Activated T-helper 2 cell treated with anti-CD3 and anti-CD28 coated beads, Interferon-gamma antibody, Interleukin-2, Interleukin-4, amounts not matched to agents 10 μg/mL and 5 μg/mL and 100 μg/mL, durations not matched to agents 14 hours and 24 hours and 36 hours (primary cell): ENCODE measurements around the gene FCHSD1. TPM values are rescaled to one million over a fixed set of nuclear protein-coding genes. Genes with fewer than 3 reads are reported as not detected.

Source experiments
- DNase-seq: peaks from one replicate; pipeline ENCODE4 v3.0.0; 2021; ENCODE audit warnings: low spot score
- H3K27ac Mint-ChIP-seq: one replicate; pipeline ENCODE4 v1.8.0; 2021; ENCODE audit warnings: mixed read lengths
- H3K27me3 Mint-ChIP-seq: one replicate; pipeline ENCODE4 v1.8.0; 2021; ENCODE audit warnings: low read depth, mixed read lengths
- H3K36me3 Mint-ChIP-seq: one replicate; pipeline ENCODE4 v1.8.0; 2021; ENCODE audit warnings: low read depth, mixed read lengths
- H3K4me1 Mint-ChIP-seq: one replicate; pipeline ENCODE4 v1.8.0; 2021; ENCODE audit warnings: low read depth, mixed read lengths
- H3K4me3 Mint-ChIP-seq: one replicate; pipeline ENCODE4 v1.8.0; 2021; ENCODE audit warnings: low read depth, mild to moderate bottlenecking, moderate library complexity, mixed read lengths
- H3K9me3 Mint-ChIP-seq: one replicate; pipeline ENCODE4 v1.8.0; 2021; ENCODE audit warnings: mixed read lengths
- intact Hi-C: fragments of 100-400 bp; cut with micrococcal nuclease; formaldehyde crosslinking; loops from one replicate; pipeline ENCODE4 v1.15.1; 2023
- total RNA-seq: library from RNA; stranded (reverse); gene quantifications from 2 replicates; pipeline ENCODE4 v1.2.3, GENCODE V29; 2022

The FCHSD1 gene
- total RNA-seq, 1 donor from 2014 or later, result 42.8 TPM

- peak overlapping the region; percentile 67 for H3K27ac Mint-ChIP-seq
- DNase-seq, result no peak
- H3K4me1 Mint-ChIP-seq, result peaks cover 33% of the 10 kb centered on the region
- peak overlapping the region; percentile 88 for H3K4me3 Mint-ChIP-seq
- H3K9me3 Mint-ChIP-seq, result no peaks in the 10 kb centered on the region
- intact Hi-C loops, result loop anchor here (1.0 kb wide), 3 partner anchors 15 to 44 kb away; partner anchors contain the start of genes DIAPH1 and FCHSD1
- peaks cover 37% of the 10 kb centered on the region for H3K36me3 Mint-ChIP-seq
- no peaks in the 10 kb centered on the region for H3K27me3 Mint-ChIP-seq
Observed at GRCh38 chr5:141636106-141636412, 15.2 kb downstream of the FCHSD1 start.

DNA sequence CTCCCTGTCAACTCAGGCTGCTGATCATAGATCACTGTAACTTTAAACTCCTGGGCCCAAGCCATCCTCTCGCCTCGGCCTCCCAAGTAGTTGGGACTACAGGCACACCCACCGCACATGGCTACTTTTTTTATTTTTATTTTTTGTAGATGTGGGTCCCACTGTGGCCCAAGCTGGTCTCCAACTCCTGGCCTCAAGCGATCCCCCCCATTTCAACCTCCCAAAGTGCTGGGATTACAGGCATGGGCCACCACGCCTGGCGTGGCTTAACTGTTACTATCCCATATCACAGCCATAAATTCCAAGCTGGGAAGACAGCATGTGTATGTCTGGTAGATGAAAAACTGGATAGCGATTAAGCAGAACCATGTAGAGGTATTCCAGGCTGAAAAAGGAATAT is 15.6 kb downstream of the FCHSD1 start:
- intact Hi-C loops, result loop anchor here (1.0 kb wide), 3 partner anchors 16 to 43 kb away; partner anchors contain the start of genes DIAPH1 and FCHSD1
- Mint-ChIP-seq H3K27ac (no peak overlapping the region), H3K27me3 (no peaks in the 10 kb centered on the region), H3K36me3 (peaks cover 33% of the 10 kb centered on the region), H3K4me1 (peaks cover 29% of the 10 kb centered on the region), H3K4me3 (peak overlapping the region; percentile 88), H3K9me3 (no peaks in the 10 kb centered on the region)
- no peak for DNase-seq

- peaks cover 35% of the 10 kb centered on the region for H3K36me3 Mint-ChIP-seq
- peak overlapping the region; percentile 11 for H3K27ac Mint-ChIP-seq
- peaks cover 29% of the 10 kb centered on the region for H3K4me1 Mint-ChIP-seq
- intact Hi-C loops, result no loop called here
- DNase-seq, result no peak
- no peaks in the 10 kb centered on the region for H3K9me3 Mint-ChIP-seq
- peak overlapping the region; percentile 88 for H3K4me3 Mint-ChIP-seq
- H3K27me3 Mint-ChIP-seq, result no peaks in the 10 kb centered on the region
Observed at GRCh38 chr5:141634720-141635119, 16.5 kb downstream of the FCHSD1 start.

GRCh38 chr5:141633871-141634561 is 17.2 kb downstream of the FCHSD1 start:
- Mint-ChIP-seq H3K4me3 (peak overlapping the region; percentile 43), H3K36me3 (peaks cover 42% of the 10 kb centered on the region), H3K9me3 (no peaks in the 10 kb centered on the region), H3K4me1 (peaks cover 29% of the 10 kb centered on the region), H3K27me3 (no peaks in the 10 kb centered on the region), H3K27ac (peak overlapping the region; percentile 56)
- DNase-seq, result no peak
- intact Hi-C loops, result no loop called here

GRCh38 chr5:141632650-141633049 is 18.6 kb downstream of the FCHSD1 start:
- intact Hi-C loops, result no loop called here
- no peak overlapping the region for H3K27ac Mint-ChIP-seq
- H3K4me1 Mint-ChIP-seq, result peaks cover 29% of the 10 kb centered on the region
- no peak overlapping the region for H3K4me3 Mint-ChIP-seq
- peaks cover 56% of the 10 kb centered on the region for H3K36me3 Mint-ChIP-seq
- DNase-seq, result no peak
- no peaks in the 10 kb centered on the region for H3K27me3 Mint-ChIP-seq
- no peaks in the 10 kb centered on the region for H3K9me3 Mint-ChIP-seq

DNA sequence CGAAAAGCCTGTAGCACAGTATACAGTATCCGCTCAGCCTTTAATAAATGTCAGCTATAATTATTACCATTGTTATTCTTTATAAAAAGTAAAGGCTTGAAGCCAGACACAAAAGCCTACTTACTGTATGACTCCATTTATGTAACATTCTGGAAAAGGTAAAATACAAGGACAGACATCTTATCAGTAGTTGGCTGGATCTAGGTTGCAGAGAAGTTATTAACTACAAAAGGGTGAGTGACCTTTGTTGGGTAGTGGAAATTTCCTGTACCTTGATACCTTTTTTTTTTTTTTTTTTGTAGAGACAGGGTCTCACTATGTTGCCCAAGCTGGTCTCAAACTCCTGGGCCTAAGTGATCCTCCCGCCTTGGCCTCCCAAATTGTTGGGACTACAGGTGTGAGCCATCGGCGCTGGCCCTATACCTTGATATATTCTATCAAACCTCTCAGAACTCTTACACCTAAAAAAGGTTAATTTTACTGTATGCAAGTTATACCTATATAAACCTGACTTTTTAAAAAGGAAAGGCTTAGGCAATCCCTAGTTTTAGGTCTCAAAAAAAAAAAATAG is 20.6 kb downstream of the FCHSD1 start:
- H3K4me3 Mint-ChIP-seq, result no peak overlapping the region
- peaks cover 25% of the 10 kb centered on the region for H3K4me1 Mint-ChIP-seq
- no peak overlapping the region for H3K27ac Mint-ChIP-seq
- intact Hi-C loops, result no loop called here
- no peak for DNase-seq
- H3K27me3 Mint-ChIP-seq, result no peaks in the 10 kb centered on the region
- no peaks in the 10 kb centered on the region for H3K9me3 Mint-ChIP-seq
- H3K36me3 Mint-ChIP-seq, result peaks cover 68% of the 10 kb centered on the region

DNA sequence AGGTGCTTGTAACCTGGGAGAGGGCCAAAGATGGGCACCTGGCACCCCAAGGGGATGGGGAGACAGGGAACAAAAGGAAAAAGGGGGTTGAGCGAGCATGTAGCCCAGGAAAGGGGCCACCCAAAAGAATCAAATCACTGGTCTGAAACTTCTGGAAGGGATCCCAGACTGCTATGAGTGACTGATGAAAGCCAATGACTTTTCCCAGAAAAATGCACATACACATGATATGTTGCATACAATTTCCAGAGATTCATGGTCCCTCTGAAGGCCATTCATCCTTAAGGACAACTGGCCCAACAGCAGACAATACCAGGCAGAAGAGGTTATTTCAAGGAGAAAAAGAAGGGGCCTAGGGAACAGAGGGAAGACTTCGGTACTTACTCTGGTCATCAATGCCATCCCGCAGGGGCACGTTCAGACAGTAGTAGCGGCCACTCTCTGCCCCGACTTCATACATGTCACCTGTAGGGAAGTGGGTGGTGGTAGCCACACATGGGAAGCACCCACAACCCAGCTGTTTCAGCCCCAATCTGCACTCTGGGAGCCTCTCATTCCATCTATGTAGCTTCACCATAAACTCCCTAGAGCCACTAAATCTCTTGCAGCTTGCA is 22.9 kb downstream of the FCHSD1 start:
- no peaks in the 10 kb centered on the region for H3K27me3 Mint-ChIP-seq
- H3K9me3 Mint-ChIP-seq, result no peaks in the 10 kb centered on the region
- no peak overlapping the region for H3K27ac Mint-ChIP-seq
- DNase-seq, result no peak
- H3K36me3 Mint-ChIP-seq, result peaks cover 75% of the 10 kb centered on the region
- intact Hi-C loops, result no loop called here
- no peak overlapping the region for H3K4me3 Mint-ChIP-seq
- peaks cover 11% of the 10 kb centered on the region for H3K4me1 Mint-ChIP-seq

DNA sequence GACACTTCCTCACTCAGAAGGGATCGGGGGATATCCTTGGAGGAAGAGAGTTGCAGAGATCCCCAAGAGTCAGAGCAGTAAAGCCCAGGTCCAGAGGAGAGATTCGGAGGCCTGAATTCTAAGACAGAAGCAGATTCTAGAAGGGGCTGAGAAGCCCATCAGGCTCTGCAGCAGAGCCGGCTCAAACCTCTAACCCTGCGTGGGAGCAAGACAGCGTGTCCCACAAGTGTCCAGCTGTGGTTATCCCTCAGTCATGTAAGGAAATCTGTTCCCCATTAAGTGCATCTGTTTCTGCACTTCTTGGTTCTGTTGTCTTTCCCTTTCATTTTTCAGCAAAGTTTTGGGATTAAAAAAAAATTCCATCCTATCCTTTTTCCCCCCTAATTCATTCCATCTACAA is 27.6 kb downstream of the FCHSD1 start:
- no peak for DNase-seq
- Mint-ChIP-seq H3K4me3 (peak overlapping the region; percentile 11), H3K27me3 (no peaks in the 10 kb centered on the region), H3K9me3 (no peaks in the 10 kb centered on the region), H3K4me1 (peaks cover 26% of the 10 kb centered on the region), H3K27ac (peak overlapping the region; percentile 84), H3K36me3 (peaks cover 72% of the 10 kb centered on the region)
- intact Hi-C loops, result loop anchor here (1.0 kb wide), 1 partner anchor 31 kb away; no protein-coding TSS in a partner anchor

DNA sequence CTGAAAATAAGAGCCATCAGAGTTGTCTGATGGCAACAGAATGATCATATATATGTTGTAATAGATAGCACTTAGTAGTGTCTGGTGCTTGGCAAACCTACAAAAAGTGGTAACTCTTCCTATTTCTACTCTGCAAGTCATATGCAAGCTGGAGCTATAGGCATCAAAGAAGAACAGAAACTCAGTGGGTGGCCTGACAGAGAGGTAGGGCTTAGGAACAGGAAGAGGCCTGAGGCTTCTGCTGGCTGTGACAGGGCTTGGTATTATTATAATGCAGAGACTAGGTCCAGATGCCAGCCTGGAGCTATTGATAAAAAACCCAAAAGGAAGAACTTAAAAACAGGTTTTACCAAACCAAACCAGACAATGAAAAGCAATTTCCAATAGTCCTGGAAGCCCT is 28.0 kb downstream of the FCHSD1 start:
- Mint-ChIP-seq H3K4me1 (peaks cover 26% of the 10 kb centered on the region), H3K9me3 (no peaks in the 10 kb centered on the region), H3K4me3 (peak overlapping the region; percentile 11), H3K27me3 (no peaks in the 10 kb centered on the region), H3K36me3 (peaks cover 70% of the 10 kb centered on the region), H3K27ac (peak overlapping the region; percentile 84)
- intact Hi-C loops, result loop anchor here (1.0 kb wide), 1 partner anchor 31 kb away; no protein-coding TSS in a partner anchor
- DNase-seq, result no peak

DNA sequence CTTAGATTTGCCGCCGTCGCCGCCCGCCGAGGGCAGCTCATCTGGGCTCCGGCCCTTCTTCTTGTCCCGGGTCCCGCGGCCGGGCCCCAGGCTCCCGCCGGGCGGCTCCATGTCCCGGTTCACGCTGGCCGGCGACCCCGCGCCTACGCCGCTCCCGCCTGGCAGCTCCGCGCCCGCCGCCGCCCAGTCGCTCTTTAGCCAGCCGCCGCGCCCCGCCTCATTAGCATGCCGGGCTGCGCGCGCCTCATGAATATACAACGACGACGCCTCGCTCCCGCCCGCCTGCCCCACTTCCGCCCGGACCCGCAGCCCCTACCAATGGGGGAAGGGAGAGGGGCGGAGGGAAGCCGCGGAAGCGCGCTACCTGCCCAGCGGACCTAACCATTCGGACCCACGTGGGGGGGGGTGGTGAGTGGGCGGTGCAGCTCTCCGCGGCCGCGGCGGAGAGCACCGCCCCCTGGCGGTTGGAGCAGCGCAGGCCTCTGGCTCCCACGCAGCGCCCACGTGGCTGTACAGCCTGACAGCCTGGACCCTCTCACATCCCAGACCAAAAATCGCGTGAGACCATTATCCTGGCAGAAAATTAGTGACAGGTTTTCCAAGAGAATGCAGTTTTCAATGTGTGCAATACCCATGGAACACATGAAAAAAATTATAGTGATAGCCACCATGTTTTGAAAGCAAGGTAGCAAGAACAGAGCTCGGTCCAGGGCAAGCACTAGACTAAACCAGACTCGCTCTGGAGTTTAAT is 32.2 kb downstream of the FCHSD1 start, which contains the start of gene DIAPH1:
DIAPH1 (minus strand) TSS at position 197 of the 751 bp plus-strand sequence; CDS start at position 111, 86 bp downstream.
- Mint-ChIP-seq H3K4me1 (peaks cover 49% of the 10 kb centered on the region), H3K27ac (peak within 1 kb of the TSS; percentile 98), H3K9me3 (no peaks in the 10 kb centered on the region), H3K36me3 (peaks cover 72% of the 10 kb centered on the region), H3K4me3 (peak within 1 kb of the TSS; percentile 100), H3K27me3 (no peaks in the 10 kb centered on the region)
- DNase-seq, result peak; percentile 95
- intact Hi-C loops, result loop anchor here (1.0 to 5.0 kb wide), 4 partner anchors 14 to 37 kb away; partner anchors contain the start of genes HDAC3 and RELL2

DNA sequence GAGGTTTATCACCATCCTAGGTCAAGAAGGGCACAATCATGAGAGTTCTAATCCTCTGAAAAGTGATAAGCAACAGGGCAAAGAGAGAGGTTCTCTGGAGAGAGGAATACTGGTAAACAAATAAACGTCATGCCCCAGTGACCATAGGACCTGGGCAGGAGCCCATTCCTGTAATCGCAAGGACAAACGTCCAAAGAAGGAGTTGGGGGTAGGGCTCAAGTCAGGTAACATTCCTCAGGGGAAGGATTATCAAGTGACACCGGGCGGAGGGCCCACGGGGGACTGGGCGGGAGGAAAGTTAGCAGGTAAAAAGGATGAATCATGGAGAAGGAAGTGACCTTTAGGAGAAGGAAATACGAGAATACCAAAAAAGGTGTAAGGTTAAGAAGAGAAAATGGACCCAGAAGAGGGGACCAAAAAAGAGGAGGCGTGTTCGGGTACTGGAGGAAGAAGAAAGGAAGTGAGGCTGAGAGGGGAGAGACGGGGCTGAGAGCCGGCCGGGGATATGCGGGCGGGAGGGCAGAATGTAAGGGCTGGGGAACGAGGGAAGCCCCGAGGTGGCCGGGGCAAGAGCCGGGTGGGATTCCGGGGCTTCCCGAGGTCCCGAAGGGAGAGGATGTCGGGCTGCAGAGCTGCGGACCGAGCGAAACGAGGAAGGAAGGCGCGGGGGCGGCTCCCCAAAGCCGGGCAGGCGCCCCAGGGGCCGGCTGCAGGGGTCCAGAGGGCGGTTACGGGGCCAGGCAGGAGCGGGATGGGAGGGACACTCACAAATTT is 33.0 kb downstream of the FCHSD1 start:
- peaks cover 51% of the 10 kb centered on the region for H3K4me1 Mint-ChIP-seq
- H3K36me3 Mint-ChIP-seq, result peaks cover 67% of the 10 kb centered on the region
- intact Hi-C loops, result loop anchor here (1.0 to 5.0 kb wide), 2 partner anchors 18 to 36 kb away; partner anchors contain the start of genes HDAC3 and RELL2
- peak overlapping the region; percentile 100 for H3K4me3 Mint-ChIP-seq
- peak overlapping the region; percentile 98 for H3K27ac Mint-ChIP-seq
- H3K27me3 Mint-ChIP-seq, result no peaks in the 10 kb centered on the region
- H3K9me3 Mint-ChIP-seq, result no peaks in the 10 kb centered on the region
- DNase-seq, result peak; percentile 37

- H3K36me3 Mint-ChIP-seq, result peaks cover 66% of the 10 kb centered on the region
- peak overlapping the region; percentile 100 for H3K4me3 Mint-ChIP-seq
- intact Hi-C loops, result loop anchor here (1.0 to 5.0 kb wide), 2 partner anchors 19 to 35 kb away; partner anchors contain the start of genes HDAC3 and RELL2
- peak overlapping the region; percentile 98 for H3K27ac Mint-ChIP-seq
- no peaks in the 10 kb centered on the region for H3K9me3 Mint-ChIP-seq
- peaks cover 54% of the 10 kb centered on the region for H3K4me1 Mint-ChIP-seq
- H3K27me3 Mint-ChIP-seq, result no peaks in the 10 kb centered on the region
- no peak for DNase-seq
Observed at GRCh38 chr5:141617682-141618029, 33.6 kb downstream of the FCHSD1 start.
